GM12878 (cell line): ENCODE results near the gene FARS2. TPM values are rescaled to one million over a fixed set of nuclear protein-coding genes. Genes with fewer than 3 reads are reported as not detected.

Source experiments
- ATAC-seq: fragments of 200-7000 bp; cut with Tn5 transposase; 3 replicates; pipeline ENCODE4 v1.9.1; 2020; ENCODE audit warnings: mild to moderate bottlenecking, moderate library complexity
- BruUV-seq: library from RNA; stranded (reverse); fragments of 400-500 nt; replicated peaks from 2 replicates; lab custom pipeline; 2021; lab: Mats Ljungman, UMichigan
- CTCF ChIA-PET: fragments of 300-600 bp; sonication (Branson Sonifier 250); formaldehyde crosslinking; extraction: SDS; loops from one replicate; lab custom pipeline; 2021; ENCODE audit warnings: inconsistent platforms; lab: Yijun Ruan, JAX
- POLR2A ChIA-PET: fragments of 350-600 bp; formaldehyde crosslinking; extraction: SDS; loops from one replicate; lab custom pipeline; 2021; ENCODE audit warnings: inconsistent platforms; lab: Charles Lee
- RAD21 ChIA-PET: fragments of 300-600 bp; sonication (Branson Sonifier 250); formaldehyde crosslinking; loops from one replicate; lab custom pipeline; 2023; ENCODE audit warnings: antibody characterized with exemption; ENCODE audit not compliant: unreplicated experiment; lab: Charles Lee
- SMC1A ChIA-PET: fragments of 300-600 bp; sonication (Branson Sonifier 250); formaldehyde crosslinking; loops from one replicate; lab custom pipeline; 2023; ENCODE audit not compliant: unreplicated experiment, uncharacterized antibody; lab: Charles Lee
- DNase-seq: peaks from one replicate; pipeline ENCODE4 v3.0.0-alpha.2; 2011; ENCODE audit warnings: low read depth, low spot score
- FAIRE-seq: peaks from 3 replicates; lab custom pipeline; 2011; peaks lifted over from hg19 to GRCh38; lab: Jason Lieb, UNC
- H2AFZ ChIP-seq: 2 replicates; pipeline ENCODE4 v1.6.0; 2011; ENCODE audit warnings: low read depth, low read length, control low read depth; ENCODE audit not compliant: control insufficient read depth
- H3K27ac ChIP-seq: 2 replicates; pipeline ENCODE4 v1.5.1; 2011; ENCODE audit warnings: control low read depth; ENCODE audit not compliant: control insufficient read depth, insufficient read depth
- H3K27me3 ChIP-seq, 2 experiments: replicated peaks in 1 of 2; 2 replicates each; pipeline versions ENCODE4 v1.6.0 to v1.6.1; 2011; ENCODE audit warnings: low read length in 1 of 2; ENCODE audit not compliant: control insufficient read depth in 2 of 2, insufficient read depth in 2 of 2
- H3K36me3 ChIP-seq, 2 experiments: 2 replicates each; pipeline ENCODE4 v1.5.1; 2011; ENCODE audit warnings: low read length in 1 of 2; ENCODE audit not compliant: control insufficient read depth in 2 of 2, insufficient read depth in 2 of 2
- H3K4me1 ChIP-seq: 2 replicates; pipeline ENCODE4 v1.6.1; 2011; ENCODE audit warnings: mild to moderate bottlenecking, low read length, moderate library complexity, mixed read lengths; ENCODE audit not compliant: control insufficient read depth, insufficient read depth
- H3K4me2 ChIP-seq: 2 replicates; pipeline ENCODE4 v1.6.0; 2011; ENCODE audit warnings: control low read depth; ENCODE audit not compliant: control insufficient read depth, insufficient read depth
- H3K4me3 ChIP-seq: fragments of 200-600 bp; sonication (generic); 2 replicates; pipeline ENCODE4 v1.5.1; 2016
- H3K79me2 ChIP-seq: 2 replicates; pipeline ENCODE4 v1.6.0; 2011; ENCODE audit warnings: low read length; ENCODE audit not compliant: control insufficient read depth, insufficient read depth
- H3K9ac ChIP-seq: 2 replicates; pipeline ENCODE4 v1.8.0; 2011; ENCODE audit warnings: low read length, control low read depth, mixed read lengths; ENCODE audit not compliant: control insufficient read depth, insufficient read depth
- H3K9me3 ChIP-seq: replicated peaks from 3 replicates; pipeline ENCODE4 v1.5.1; 2011; ENCODE audit warnings: mild to moderate bottlenecking, low read length; ENCODE audit not compliant: control insufficient read depth, insufficient read depth
- H4K20me1 ChIP-seq: 2 replicates; pipeline ENCODE4 v1.6.0; 2011; ENCODE audit not compliant: control insufficient read depth, insufficient read depth
- ASH2L ChIP-seq: fragments of 300-600, 200-600 bp; sonication (generic); IDR thresholded peaks from 2 replicates; pipeline ENCODE4 v1.6.1; 2017; ENCODE audit warnings: low read depth, mild to moderate bottlenecking, borderline replicate concordance
- BRCA1 ChIP-seq: IDR thresholded peaks from 2 replicates; pipeline ENCODE4 v1.6.1; 2011; ENCODE audit warnings: low read depth, low read length, improper control_type of control experiment
- FOXK2 ChIP-seq: fragments of 450-650 bp; IDR thresholded peaks from 2 replicates; pipeline ENCODE4 v1.6.1; 2017; ENCODE audit warnings: mild to moderate bottlenecking, moderate library complexity
- IRF4 ChIP-seq: IDR thresholded peaks from 2 replicates; pipeline ENCODE4 v1.6.1; 2011; ENCODE audit warnings: low read depth, low read length
- KLF5 ChIP-seq: fragments of 450-650 bp; IDR thresholded peaks from 2 replicates; pipeline ENCODE4 v1.6.1; 2014; ENCODE audit warnings: mild to moderate bottlenecking; ENCODE audit not compliant: partially characterized antibody
- RUNX3 ChIP-seq: IDR thresholded peaks from 2 replicates; pipeline ENCODE4 v1.6.1; 2012; ENCODE audit warnings: low read length, inconsistent platforms
- SREBF2 ChIP-seq: IDR thresholded peaks from 2 replicates; pipeline ENCODE4 v1.6.1; 2012; ENCODE audit warnings: mild to moderate bottlenecking, low read length
- TBL1XR1 ChIP-seq: IDR thresholded peaks from 2 replicates; pipeline ENCODE4 v1.6.1; 2012; ENCODE audit warnings: low read depth, low read length, improper control_type of control experiment
- TCF12 ChIP-seq: IDR thresholded peaks from 2 replicates; pipeline ENCODE4 v1.6.1; 2011; ENCODE audit warnings: low read depth, mild to moderate bottlenecking, low read length
- TCF3 ChIP-seq: IDR thresholded peaks from 2 replicates; pipeline ENCODE4 v1.6.1; 2012; ENCODE audit warnings: low read depth, mild to moderate bottlenecking, low read length, borderline replicate concordance; ENCODE audit not compliant: insufficient read depth
- ZNF207 ChIP-seq: fragments of 450-650 bp; IDR thresholded peaks from 2 replicates; pipeline ENCODE4 v1.6.1; 2014; ENCODE audit warnings: antibody characterized with exemption, mild to moderate bottlenecking, borderline replicate concordance
- WGBS: methylation state at CpG from one replicate; pipeline ENCODE4 v1.1.6; 2016; ENCODE audit warnings: low lambda C conversion rate; ENCODE audit not compliant: insufficient replicate concordance, insufficient coverage; ENCODE audit errors: missing lambda C conversion rate; 5-methylcytosine and 5-hydroxymethylcytosine counted together
- in situ Hi-C: fragments of 300-500 bp; cut with MboI; formaldehyde crosslinking; loops from 9 replicates; pipeline ENCODE4 v1.14.3; 2018; ENCODE audit warnings: mixed read lengths
- intact Hi-C: fragments of 100-400 bp; cut with micrococcal nuclease; formaldehyde crosslinking; loops from one replicate; pipeline ENCODE4 v1.14.2; 2022; ENCODE audit not compliant: unreplicated experiment
- polyA plus RNA-seq, 11 experiments: library from polyadenylated mRNA; depleted of rRNA in 4 of 11; unstranded in 6 of 11; stranded (reverse) in 5 of 11; fragments of >200 nt; fragmentation: Nextera tagmentation in 4 of 11; fragmentation: Illumina TruSeq in 1 of 11; extraction: Ambion mirVana in 4 of 11; extraction: Trizol in 1 of 11; gene quantifications; 1 replicate in 1 of 11; 2 replicates in 10 of 11; pipeline versions ENCODE4 v1.2.1 to v1.2.3, GENCODE V29; 2011 to 2016; ENCODE audit warnings: inconsistent platforms in 2 of 11, missing spikeins in 2 of 11, low read depth in 1 of 11
- total RNA-seq, 4 experiments: library from RNA; depleted of rRNA in 3 of 4; stranded (reverse); fragments of >200 nt in 3 of 4; fragmentation: Illumina TruSeq in 1 of 4; extraction: Trizol in 1 of 4; gene quantifications; 2 replicates each; pipeline versions ENCODE4 v1.2.1 to v1.2.3, GENCODE V29; 2013 to 2021
- TF ChIP-seq, protein P1 (sequence below): fragments of 450-650 bp; formaldehyde crosslinking; IDR thresholded peaks from 2 replicates; pipeline ENCODE4 v1.4.0; 2020; ENCODE audit warnings: mild to moderate bottlenecking, moderate library complexity
- TF ChIP-seq, protein P2 (sequence below): fragments of 450-650 bp; IDR thresholded peaks from 2 replicates; pipeline ENCODE4 v1.6.1; 2017; ENCODE audit warnings: borderline replicate concordance
- TF ChIP-seq, protein P3 (sequence below), 3 experiments: IDR thresholded peaks in 2 of 3; conservative IDR thresholded peaks in 1 of 3; 2 replicates each; pipeline ENCODE4 v1.5.1; 2011; ENCODE audit warnings: low read depth in 3 of 3, low read length in 3 of 3, mild to moderate bottlenecking in 3 of 3, control low read depth in 2 of 3, moderate library complexity in 2 of 3, inconsistent platforms in 1 of 3, mixed read lengths in 1 of 3; ENCODE audit not compliant: control insufficient read depth in 2 of 3, insufficient read depth in 1 of 3; ENCODE audit errors: extremely low read depth in 1 of 3
- TF ChIP-seq, protein P4 (sequence below): fragments of 450-650 bp; IDR thresholded peaks from 2 replicates; pipeline ENCODE4 v1.6.1; 2014; ENCODE audit warnings: mild to moderate bottlenecking

FARS2 gene
- total and polyA plus RNA-seq, 10 of the 15 experiments (the other 5 are each of a cell fraction or from before 2014, with no cell fraction given): 16.8 to 46.7 (median 25.6) TPM

GRCh38 chr6:5318617-5319272 lies 57.4 kb downstream of the FARS2 start (continued):
- TF ChIP-seq ASH2L (no peak), TCF3 (no peak), KLF5 (no peak), TBL1XR1 (no peak)
- TF ChIP-seq, all 136 proteins: peak for 0

GRCh38 chr6:5323979-5324378 lies 62.7 kb downstream of the FARS2 start:
- no peak overlapping the region for H2AFZ ChIP-seq
- RAD21 ChIA-PET: interaction anchor here (1.6 kb wide), 1 partner anchor 21 kb away, joined by 4 read pairs; no protein-coding TSS in a partner anchor
- DNase-seq (no peak), ATAC-seq (no peak), FAIRE-seq (no peak)
- H3K4me3 ChIP-seq: no peak overlapping the region
- in situ Hi-C loops (no loop called here), intact Hi-C loops (no loop called here)
- no TSS peak for BruUV-seq
- no peak overlapping the region for H3K27ac ChIP-seq
- no peaks in the 10 kb centered on the region for H4K20me1 ChIP-seq
- H3K4me1 ChIP-seq: no peaks in the 10 kb centered on the region
- CTCF ChIA-PET: interaction anchor here (1.3 kb wide), 1 partner anchor 21 kb away, joined by 3 read pairs; no protein-coding TSS in a partner anchor
- H3K79me2 ChIP-seq: no peaks in the 10 kb centered on the region
- no peak overlapping the region for H3K4me2 ChIP-seq
- H3K9ac ChIP-seq: no peak overlapping the region
- H3K36me3 ChIP-seq: peaks cover 0 to 1% of the 10 kb centered on the region in 2 experiments; a peak in 1 of 4 replicates
- H3K27me3 ChIP-seq: no peaks in the 10 kb centered on the region
- H3K9me3 ChIP-seq: no peaks in the 10 kb centered on the region; the same call in 2 of the 3 replicates
- 75% methylated on average over 3 of the region's 3 CpGs for WGBS
- SMC1A ChIA-PET: interaction anchor here (1.2 kb wide), 1 partner anchor 18 kb away, joined by 3 read pairs; no protein-coding TSS in a partner anchor
- POLR2A ChIA-PET: no interaction called here
- TF ChIP-seq, protein P1, sequence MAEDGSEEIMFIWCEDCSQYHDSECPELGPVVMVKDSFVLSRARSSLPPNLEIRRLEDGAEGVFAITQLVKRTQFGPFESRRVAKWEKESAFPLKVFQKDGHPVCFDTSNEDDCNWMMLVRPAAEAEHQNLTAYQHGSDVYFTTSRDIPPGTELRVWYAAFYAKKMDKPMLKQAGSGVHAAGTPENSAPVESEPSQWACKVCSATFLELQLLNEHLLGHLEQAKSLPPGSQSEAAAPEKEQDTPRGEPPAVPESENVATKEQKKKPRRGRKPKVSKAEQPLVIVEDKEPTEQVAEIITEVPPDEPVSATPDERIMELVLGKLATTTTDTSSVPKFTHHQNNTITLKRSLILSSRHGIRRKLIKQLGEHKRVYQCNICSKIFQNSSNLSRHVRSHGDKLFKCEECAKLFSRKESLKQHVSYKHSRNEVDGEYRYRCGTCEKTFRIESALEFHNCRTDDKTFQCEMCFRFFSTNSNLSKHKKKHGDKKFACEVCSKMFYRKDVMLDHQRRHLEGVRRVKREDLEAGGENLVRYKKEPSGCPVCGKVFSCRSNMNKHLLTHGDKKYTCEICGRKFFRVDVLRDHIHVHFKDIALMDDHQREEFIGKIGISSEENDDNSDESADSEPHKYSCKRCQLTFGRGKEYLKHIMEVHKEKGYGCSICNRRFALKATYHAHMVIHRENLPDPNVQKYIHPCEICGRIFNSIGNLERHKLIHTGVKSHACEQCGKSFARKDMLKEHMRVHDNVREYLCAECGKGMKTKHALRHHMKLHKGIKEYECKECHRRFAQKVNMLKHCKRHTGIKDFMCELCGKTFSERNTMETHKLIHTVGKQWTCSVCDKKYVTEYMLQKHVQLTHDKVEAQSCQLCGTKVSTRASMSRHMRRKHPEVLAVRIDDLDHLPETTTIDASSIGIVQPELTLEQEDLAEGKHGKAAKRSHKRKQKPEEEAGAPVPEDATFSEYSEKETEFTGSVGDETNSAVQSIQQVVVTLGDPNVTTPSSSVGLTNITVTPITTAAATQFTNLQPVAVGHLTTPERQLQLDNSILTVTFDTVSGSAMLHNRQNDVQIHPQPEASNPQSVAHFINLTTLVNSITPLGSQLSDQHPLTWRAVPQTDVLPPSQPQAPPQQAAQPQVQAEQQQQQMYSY (CRISPR knock-in tag): no peak
- TF ChIP-seq TCF12 (no peak), FOXK2 (no peak), IRF4 (no peak), RUNX3 (no peak), ZNF207 (no peak), BRCA1 (no peak), SREBF2 (no peak)
- TF ChIP-seq, protein P2, sequence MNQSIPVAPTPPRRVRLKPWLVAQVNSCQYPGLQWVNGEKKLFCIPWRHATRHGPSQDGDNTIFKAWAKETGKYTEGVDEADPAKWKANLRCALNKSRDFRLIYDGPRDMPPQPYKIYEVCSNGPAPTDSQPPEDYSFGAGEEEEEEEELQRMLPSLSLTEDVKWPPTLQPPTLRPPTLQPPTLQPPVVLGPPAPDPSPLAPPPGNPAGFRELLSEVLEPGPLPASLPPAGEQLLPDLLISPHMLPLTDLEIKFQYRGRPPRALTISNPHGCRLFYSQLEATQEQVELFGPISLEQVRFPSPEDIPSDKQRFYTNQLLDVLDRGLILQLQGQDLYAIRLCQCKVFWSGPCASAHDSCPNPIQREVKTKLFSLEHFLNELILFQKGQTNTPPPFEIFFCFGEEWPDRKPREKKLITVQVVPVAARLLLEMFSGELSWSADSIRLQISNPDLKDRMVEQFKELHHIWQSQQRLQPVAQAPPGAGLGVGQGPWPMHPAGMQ: no peak
- TF ChIP-seq, protein P3, sequence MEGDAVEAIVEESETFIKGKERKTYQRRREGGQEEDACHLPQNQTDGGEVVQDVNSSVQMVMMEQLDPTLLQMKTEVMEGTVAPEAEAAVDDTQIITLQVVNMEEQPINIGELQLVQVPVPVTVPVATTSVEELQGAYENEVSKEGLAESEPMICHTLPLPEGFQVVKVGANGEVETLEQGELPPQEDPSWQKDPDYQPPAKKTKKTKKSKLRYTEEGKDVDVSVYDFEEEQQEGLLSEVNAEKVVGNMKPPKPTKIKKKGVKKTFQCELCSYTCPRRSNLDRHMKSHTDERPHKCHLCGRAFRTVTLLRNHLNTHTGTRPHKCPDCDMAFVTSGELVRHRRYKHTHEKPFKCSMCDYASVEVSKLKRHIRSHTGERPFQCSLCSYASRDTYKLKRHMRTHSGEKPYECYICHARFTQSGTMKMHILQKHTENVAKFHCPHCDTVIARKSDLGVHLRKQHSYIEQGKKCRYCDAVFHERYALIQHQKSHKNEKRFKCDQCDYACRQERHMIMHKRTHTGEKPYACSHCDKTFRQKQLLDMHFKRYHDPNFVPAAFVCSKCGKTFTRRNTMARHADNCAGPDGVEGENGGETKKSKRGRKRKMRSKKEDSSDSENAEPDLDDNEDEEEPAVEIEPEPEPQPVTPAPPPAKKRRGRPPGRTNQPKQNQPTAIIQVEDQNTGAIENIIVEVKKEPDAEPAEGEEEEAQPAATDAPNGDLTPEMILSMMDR (IDR thresholded peaks at IDR 0.05 in 2 of 3, conservative IDR thresholded peaks at IDR 0.05 in 1 of 3; ENCODE audit: control insufficient read depth in 2 of 3, extremely low read depth in 1 of 3, insufficient read depth in 1 of 3, low read depth in 3 of 3, low read length in 3 of 3): no peak
- TF ChIP-seq, protein P4, sequence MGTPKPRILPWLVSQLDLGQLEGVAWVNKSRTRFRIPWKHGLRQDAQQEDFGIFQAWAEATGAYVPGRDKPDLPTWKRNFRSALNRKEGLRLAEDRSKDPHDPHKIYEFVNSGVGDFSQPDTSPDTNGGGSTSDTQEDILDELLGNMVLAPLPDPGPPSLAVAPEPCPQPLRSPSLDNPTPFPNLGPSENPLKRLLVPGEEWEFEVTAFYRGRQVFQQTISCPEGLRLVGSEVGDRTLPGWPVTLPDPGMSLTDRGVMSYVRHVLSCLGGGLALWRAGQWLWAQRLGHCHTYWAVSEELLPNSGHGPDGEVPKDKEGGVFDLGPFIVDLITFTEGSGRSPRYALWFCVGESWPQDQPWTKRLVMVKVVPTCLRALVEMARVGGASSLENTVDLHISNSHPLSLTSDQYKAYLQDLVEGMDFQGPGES: no peak
